IPS-18a (cell line): ENCODE data around the gene CD70.
"Not testable (repeated sequence)": the region's sequence is repeated elsewhere in the genome, so short reads cannot be mapped to it uniquely, and the experiment has no call there.

Experiments
- H3K27ac ChIP-seq: one replicate; pipeline ENCODE4 v1.5.1; 2013; ENCODE audit warnings: low read length
- H3K27me3 ChIP-seq: one replicate; pipeline ENCODE4 v1.6.1; 2013; ENCODE audit warnings: mild to moderate bottlenecking, low read length; ENCODE audit not compliant: control insufficient read depth, insufficient read depth
- H3K36me3 ChIP-seq: one replicate; pipeline ENCODE4 v1.6.1; 2013; ENCODE audit warnings: low read depth, low read length; ENCODE audit not compliant: control insufficient read depth
- H3K4me1 ChIP-seq: one replicate; pipeline ENCODE4 v1.6.1; 2013; ENCODE audit warnings: low read depth, low read length; ENCODE audit not compliant: control insufficient read depth
- H3K4me3 ChIP-seq: one replicate; pipeline ENCODE4 v1.5.1; 2013; ENCODE audit warnings: low read length
- H3K9ac ChIP-seq: one replicate; pipeline ENCODE4 v1.6.1; 2013; ENCODE audit warnings: mild to moderate bottlenecking, low read length, moderate library complexity
- H3K9me3 ChIP-seq: one replicate; pipeline ENCODE4 v1.6.1; 2013; ENCODE audit warnings: low read depth, low read length; ENCODE audit not compliant: control insufficient read depth

CD70 gene

DNA sequence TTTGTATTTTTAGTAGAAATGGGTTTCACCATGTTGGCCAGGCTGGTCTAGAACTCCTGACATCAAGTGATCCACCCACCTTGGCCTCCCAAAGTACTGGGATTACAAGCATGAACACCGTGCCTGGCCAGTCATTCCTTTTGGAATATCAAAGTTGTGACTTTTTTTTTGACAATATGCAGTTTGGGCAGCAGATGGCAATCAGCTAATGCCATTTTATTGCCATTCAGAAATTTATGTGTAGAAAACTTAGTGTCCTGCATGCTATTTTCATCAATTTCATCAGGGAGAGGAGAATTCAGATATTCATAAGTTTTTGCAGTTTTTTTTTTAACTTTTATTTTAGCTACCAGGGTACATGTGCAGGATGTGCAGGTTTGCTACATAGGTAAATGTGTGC lies 28.5 kb downstream of the CD70 start:
- H3K9ac ChIP-seq, H3K27ac ChIP-seq, H3K36me3 ChIP-seq, H3K27me3 ChIP-seq, H3K4me1 ChIP-seq, H3K4me3 ChIP-seq, H3K9me3 ChIP-seq: not testable (repeated sequence)

DNA sequence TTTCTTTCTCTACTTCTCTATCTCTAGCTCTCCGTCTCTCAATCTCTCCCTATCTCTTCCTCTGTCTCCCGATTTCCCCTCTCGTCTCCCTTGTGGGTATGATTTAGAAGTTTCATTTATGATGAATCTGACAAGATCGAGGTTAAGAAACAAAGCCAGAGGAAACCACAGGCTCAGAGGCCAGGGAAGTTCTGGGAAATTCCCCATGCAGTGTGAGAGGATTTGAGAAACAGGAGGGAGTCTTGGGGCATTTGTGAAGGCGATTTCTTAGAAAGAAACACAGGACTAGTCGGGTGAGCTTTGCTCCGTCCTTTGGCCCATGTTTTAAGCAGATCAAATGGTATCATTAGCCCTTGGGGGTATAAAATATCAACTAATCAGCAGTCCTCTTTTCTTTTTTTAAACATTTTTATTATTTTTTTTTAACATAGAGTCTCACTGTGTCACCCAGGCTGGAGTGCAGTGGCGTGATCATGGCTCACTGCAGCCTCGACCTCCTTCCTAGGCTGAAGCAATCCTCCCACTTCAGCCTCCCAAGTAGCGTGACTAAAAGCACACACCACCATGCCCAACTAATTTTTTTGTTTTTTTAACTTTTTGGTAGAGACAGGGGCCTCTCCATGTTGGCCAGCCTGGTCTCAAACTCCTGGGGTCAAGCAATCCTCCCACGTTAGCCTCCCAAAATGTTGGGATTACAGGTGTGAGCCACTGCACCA lies 34.3 kb downstream of the CD70 start:
- no peaks in the 10 kb centered on the region for H3K9me3 ChIP-seq
- no peak overlapping the region for H3K9ac ChIP-seq
- H3K27me3 ChIP-seq = no peaks in the 10 kb centered on the region
- no peaks in the 10 kb centered on the region for H3K36me3 ChIP-seq
- no peak overlapping the region for H3K27ac ChIP-seq
- H3K4me1 ChIP-seq = peaks cover 11% of the 10 kb centered on the region
- H3K4me3 ChIP-seq = no peak overlapping the region

DNA sequence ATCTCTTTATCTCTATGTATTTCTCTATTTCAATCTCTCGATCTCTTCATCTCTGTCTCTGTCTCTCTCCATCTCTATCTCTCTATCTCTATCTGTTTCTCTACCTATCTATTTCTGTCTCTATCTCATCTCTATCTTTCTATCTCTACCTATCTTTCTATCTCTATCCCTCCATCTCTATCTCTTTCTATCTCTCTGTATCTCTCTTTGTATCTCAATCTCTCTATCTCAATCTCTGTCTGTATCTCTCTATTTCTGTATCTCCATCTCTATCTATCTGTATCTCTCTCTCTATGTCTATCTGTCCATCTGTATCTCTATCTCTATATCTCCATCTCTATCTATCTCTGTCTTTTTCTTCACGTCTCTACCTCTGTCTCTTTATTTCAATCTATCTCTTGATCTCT lies 34.9 kb downstream of the CD70 start:
- Histone ChIP-seq H3K36me3 (no peaks in the 10 kb centered on the region), H3K4me3 (no peak overlapping the region), H3K9me3 (no peaks in the 10 kb centered on the region), H3K27ac (no peak overlapping the region), H3K4me1 (peaks cover 15% of the 10 kb centered on the region), H3K9ac (no peak overlapping the region), H3K27me3 (no peaks in the 10 kb centered on the region)

DNA sequence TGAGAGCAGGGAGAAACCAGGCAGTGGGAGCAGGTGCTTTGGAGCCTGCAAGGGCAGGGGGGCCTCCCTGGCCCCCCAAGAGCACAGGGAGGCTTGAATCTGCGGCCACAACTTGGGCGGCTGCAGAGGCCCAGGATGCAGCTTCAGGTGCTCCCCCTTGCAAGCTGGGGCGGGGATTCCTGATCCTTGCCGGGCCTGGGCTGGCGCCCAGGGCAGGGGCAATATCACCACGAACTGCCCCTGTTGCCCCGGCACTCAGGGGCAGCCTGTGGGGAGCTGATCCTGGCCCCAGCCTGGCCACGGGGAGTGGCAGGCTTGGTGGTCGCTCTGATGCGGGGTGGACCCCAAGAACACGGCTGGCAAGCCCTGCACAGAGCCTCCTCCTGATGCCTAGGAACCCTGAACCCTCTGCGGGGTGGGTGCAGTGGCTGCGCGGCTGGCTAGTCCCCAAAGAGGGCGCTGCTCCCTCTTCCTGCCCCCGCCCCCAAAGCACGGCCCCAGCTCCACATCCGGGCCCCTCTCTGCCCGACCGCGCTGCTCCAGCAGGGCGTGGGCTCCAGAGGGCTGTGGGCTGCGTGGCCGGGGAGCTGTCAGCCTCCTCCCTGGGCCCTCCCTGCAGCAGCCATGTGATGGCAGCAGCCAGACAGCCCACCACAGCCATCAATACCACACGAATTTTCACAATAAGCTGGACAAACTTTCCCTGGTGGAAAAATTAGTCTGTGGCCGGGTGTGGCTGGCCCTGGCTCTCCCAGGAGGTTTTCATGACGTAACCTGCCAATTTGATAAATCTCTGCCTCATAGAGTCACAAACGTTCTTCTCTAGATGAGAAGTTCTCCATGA lies 39.1 kb downstream of the CD70 start:
- Histone ChIP-seq H3K9me3 (no peaks in the 10 kb centered on the region), H3K27me3 (no peaks in the 10 kb centered on the region), H3K4me3 (no peak overlapping the region), H3K36me3 (no peaks in the 10 kb centered on the region), H3K4me1 (peaks cover 15% of the 10 kb centered on the region), H3K27ac (no peak overlapping the region), H3K9ac (no peak overlapping the region)

DNA sequence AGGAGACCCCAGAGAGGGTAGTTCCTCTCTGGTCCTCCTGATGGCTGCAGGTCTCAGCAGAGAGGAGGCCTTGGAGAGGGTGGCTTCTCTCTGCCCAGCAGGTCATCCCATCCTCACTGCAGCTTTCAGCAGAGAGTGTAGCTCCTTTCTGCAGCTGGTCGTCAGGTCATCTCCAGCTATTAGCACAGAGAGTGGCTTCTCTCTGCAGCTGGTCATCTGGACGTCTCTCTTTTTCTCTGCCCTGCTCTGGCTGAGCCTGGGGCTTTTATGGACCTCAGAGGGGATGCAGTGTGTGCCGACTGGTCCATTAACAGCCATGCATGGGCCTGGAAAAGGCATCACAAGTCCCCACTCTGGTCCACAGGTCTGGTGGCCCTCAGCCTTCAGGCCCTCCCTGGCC lies 39.9 kb downstream of the CD70 start:
- H3K9me3 ChIP-seq = no peaks in the 10 kb centered on the region
- no peak overlapping the region for H3K27ac ChIP-seq
- peaks cover 12% of the 10 kb centered on the region for H3K4me1 ChIP-seq
- H3K27me3 ChIP-seq = no peaks in the 10 kb centered on the region
- H3K4me3 ChIP-seq = no peak overlapping the region
- H3K36me3 ChIP-seq = no peaks in the 10 kb centered on the region
- H3K9ac ChIP-seq = no peak overlapping the region

DNA sequence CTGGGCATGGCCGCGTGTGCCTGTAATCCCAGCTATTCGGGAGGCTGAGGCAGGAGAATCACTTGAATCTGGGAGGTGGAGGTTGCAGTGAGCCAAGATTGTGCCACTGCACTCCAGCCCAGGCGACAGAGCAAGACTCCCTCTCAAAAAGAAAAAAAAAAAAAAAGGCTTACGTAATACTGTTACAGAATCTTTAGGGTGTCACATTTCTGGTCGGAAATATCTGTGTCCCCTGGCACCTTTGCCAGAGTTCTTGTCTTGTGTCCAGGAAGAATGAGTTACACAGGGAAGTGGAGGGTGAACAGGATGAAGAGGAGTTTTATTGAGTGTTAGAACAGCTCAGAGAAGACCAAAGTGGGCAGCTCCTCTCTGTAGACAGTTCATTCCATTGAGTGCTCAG lies 40.3 kb downstream of the CD70 start:
- H3K27ac ChIP-seq, H3K27me3 ChIP-seq, H3K4me3 ChIP-seq, H3K9ac ChIP-seq, H3K9me3 ChIP-seq, H3K36me3 ChIP-seq: not testable (repeated sequence)
- peaks cover 10% of the 10 kb centered on the region for H3K4me1 ChIP-seq

DNA sequence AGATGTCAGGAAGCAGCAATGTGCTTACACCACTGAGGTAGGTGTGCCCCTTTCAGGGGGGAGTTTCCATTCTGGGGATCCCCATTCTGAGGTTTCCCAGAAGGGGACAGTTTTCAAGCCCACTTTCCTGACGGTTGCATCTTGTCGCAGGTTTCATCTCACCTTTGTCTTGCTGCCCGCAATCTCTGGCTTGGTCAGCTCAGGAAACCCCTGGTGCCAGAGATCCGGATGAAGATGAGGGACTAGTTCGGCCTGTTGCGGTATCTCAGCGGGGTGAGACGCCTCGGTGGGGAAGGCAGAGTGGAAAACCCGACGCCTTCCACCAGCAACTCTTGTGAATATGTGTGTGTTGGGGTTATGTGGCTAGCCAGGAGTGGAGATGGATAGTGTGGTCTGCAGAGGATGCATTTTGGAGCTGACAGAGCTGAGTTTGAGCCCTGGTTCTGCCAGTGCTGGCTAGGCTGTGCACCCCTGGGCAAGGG lies 47.0 kb downstream of the CD70 start:
- Histone ChIP-seq H3K36me3 (no peaks in the 10 kb centered on the region), H3K9me3 (no peaks in the 10 kb centered on the region), H3K4me3 (no peak overlapping the region), H3K27ac (no peak overlapping the region), H3K4me1 (no peaks in the 10 kb centered on the region), H3K27me3 (no peaks in the 10 kb centered on the region), H3K9ac (no peak overlapping the region)

DNA sequence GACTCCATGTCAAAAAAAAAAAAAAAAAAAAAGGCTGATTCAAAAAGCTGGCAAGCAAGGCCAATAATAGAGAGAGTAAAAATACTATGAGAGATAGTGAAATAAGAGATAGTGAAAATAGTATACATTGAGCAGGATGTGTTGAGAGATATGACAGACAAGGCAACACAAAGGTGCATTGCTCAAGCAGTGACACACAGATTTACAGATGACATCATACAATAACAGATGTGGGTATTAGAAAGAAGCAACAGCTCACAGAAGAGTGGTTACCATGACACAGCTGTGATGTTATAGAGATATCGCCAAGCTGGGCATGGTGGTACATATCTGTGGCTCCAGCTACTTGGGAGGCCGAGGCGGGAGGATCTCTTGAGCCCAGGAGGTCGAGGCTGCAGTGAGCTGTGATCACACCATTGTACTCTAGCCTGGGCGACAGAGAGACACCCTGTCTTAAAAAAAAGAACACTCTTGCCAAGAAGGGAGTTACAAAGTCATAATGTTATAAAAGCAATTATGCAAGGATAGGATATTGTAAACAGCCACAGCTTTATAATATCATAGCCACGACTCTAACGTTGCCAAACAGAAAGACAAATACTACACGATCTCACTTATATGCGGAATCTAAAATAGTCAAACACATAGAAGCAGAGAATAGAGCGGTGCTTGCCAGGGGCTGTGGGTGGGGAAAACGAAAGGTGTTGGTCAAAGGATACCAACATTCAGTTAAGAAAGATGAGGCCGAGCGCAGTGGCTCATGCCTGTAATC lies 49.8 kb downstream of the CD70 start:
- Histone ChIP-seq H3K27ac (no peak overlapping the region), H3K27me3 (no peaks in the 10 kb centered on the region), H3K36me3 (no peaks in the 10 kb centered on the region), H3K9me3 (no peaks in the 10 kb centered on the region), H3K4me1 (no peaks in the 10 kb centered on the region), H3K4me3 (no peak overlapping the region), H3K9ac (no peak overlapping the region)

DNA sequence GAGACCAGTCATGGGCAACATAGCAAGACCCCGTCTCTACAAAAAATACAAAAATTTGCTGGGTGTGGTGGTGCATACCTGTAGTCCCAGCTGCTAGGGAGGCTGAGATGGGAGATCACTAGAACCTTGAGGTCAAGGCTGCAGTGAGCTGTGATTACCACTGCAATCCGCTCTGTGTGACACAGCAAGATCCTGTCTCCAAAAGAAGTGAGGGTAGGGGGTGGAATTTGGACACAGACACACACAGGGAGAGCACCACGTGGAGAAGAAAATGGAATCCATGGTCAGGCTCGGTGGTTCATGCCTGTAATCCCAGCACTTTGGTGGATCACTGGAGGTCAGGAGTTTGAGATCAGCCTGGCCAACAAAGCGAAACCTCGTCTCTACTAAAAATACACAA lies 51.4 kb downstream of the CD70 start:
- no peak overlapping the region for H3K9ac ChIP-seq
- H3K36me3 ChIP-seq = no peaks in the 10 kb centered on the region
- H3K27ac ChIP-seq = no peak overlapping the region
- peaks cover 14% of the 10 kb centered on the region for H3K27me3 ChIP-seq
- no peak overlapping the region for H3K4me3 ChIP-seq
- no peaks in the 10 kb centered on the region for H3K4me1 ChIP-seq
- H3K9me3 ChIP-seq = no peaks in the 10 kb centered on the region
